Calu3 (cell line): ENCODE measurements around the gene FAM76B. TPM values are rescaled to one million over a fixed set of nuclear protein-coding genes. Genes with fewer than 3 reads are reported as not detected.

Experiments used
- BruUV-seq: library from RNA; stranded (reverse); fragments of 400-500 nt; replicated peaks from 2 replicates; lab custom pipeline; 2021; lab: Mats Ljungman, UMichigan
- CTCF ChIA-PET: fragments of 300-600 bp; sonication (Branson Sonifier 250); formaldehyde crosslinking; loops from one replicate; lab custom pipeline; 2022; ENCODE audit warnings: antibody characterized with exemption; lab: Charles Lee
- DNase-seq: peaks from one replicate; pipeline ENCODE4 v3.0.0; 2022
- H3K27ac Mint-ChIP-seq: one replicate; pipeline ENCODE4 v1.8.0; 2022; ENCODE audit warnings: mixed read lengths; ENCODE audit not compliant: unreplicated experiment
- H3K27me3 Mint-ChIP-seq: one replicate; pipeline ENCODE4 v1.8.0; 2022; ENCODE audit warnings: mixed read lengths; ENCODE audit not compliant: unreplicated experiment
- H3K36me3 Mint-ChIP-seq: one replicate; pipeline ENCODE4 v1.8.0; 2022; ENCODE audit warnings: mild to moderate bottlenecking, moderate library complexity, mixed read lengths; ENCODE audit not compliant: insufficient read depth, unreplicated experiment
- H3K4me1 Mint-ChIP-seq: one replicate; pipeline ENCODE4 v1.8.0; 2022; ENCODE audit warnings: mild to moderate bottlenecking, low read depth, mixed read lengths; ENCODE audit not compliant: unreplicated experiment
- H3K4me3 Mint-ChIP-seq: one replicate; pipeline ENCODE4 v1.8.0; 2022; ENCODE audit warnings: mild to moderate bottlenecking, low read depth, moderate library complexity, mixed read lengths; ENCODE audit not compliant: unreplicated experiment
- H3K9me3 Mint-ChIP-seq: one replicate; pipeline ENCODE4 v1.8.0; 2022; ENCODE audit warnings: low read depth, mixed read lengths; ENCODE audit not compliant: unreplicated experiment
- intact Hi-C: fragments of 100-400 bp; cut with micrococcal nuclease; formaldehyde crosslinking; loops from one replicate; pipeline ENCODE4 v1.10.0; 2022; ENCODE audit not compliant: unreplicated experiment
- total RNA-seq: library from RNA; stranded (reverse); gene quantifications from 2 replicates; pipeline ENCODE4 v1.2.3, GENCODE V29; 2022
- TF ChIP-seq, protein P1 (sequence below): fragments of 200-600 bp; IDR thresholded peaks from one replicate; pipeline ENCODE4 v1.8.0; 2022; ENCODE audit warnings: antibody characterized with exemption; ENCODE audit not compliant: unreplicated experiment

FAM76B gene
- total RNA-seq, 1 experiment from 2014 or later, result 20.4 TPM

DNA sequence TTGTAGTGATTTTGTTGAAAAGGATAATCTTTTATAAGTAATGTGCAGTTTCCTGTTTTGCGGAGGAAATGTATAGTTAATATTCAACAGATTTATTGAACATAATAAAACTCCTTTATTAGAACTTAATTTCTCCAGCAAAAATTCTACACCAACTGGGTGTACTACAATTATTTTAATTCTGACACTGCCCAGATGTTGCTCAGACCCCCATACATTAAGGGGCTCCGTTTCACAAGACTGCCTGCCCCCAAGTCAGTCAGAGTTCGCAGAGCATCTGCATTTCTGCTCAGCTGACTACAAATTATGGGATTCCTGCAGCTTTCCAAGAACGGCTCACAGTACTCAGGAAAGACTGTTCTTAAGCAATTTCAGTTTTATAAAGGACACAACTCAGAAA, 6.9 kb upstream of the FAM76B start:
- H3K27ac Mint-ChIP-seq, result peak overlapping the region; percentile 11
- TF ChIP-seq, protein P1, sequence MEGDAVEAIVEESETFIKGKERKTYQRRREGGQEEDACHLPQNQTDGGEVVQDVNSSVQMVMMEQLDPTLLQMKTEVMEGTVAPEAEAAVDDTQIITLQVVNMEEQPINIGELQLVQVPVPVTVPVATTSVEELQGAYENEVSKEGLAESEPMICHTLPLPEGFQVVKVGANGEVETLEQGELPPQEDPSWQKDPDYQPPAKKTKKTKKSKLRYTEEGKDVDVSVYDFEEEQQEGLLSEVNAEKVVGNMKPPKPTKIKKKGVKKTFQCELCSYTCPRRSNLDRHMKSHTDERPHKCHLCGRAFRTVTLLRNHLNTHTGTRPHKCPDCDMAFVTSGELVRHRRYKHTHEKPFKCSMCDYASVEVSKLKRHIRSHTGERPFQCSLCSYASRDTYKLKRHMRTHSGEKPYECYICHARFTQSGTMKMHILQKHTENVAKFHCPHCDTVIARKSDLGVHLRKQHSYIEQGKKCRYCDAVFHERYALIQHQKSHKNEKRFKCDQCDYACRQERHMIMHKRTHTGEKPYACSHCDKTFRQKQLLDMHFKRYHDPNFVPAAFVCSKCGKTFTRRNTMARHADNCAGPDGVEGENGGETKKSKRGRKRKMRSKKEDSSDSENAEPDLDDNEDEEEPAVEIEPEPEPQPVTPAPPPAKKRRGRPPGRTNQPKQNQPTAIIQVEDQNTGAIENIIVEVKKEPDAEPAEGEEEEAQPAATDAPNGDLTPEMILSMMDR, result no peak
- H3K9me3 Mint-ChIP-seq, result no peaks in the 10 kb centered on the region
- H3K4me1 Mint-ChIP-seq, result peaks cover 30% of the 10 kb centered on the region
- intact Hi-C loops, result no loop called here
- H3K36me3 Mint-ChIP-seq, result peaks cover 27% of the 10 kb centered on the region
- no peak for DNase-seq
- CTCF ChIA-PET, result no interaction called here
- H3K27me3 Mint-ChIP-seq, result no peaks in the 10 kb centered on the region
- H3K4me3 Mint-ChIP-seq, result peak overlapping the region; percentile 41
- no TSS peak for BruUV-seq

- CTCF ChIA-PET, result interaction anchor here (0.5 to 0.8 kb wide), 2 partner anchors 464 to 594 kb away, joined by 3 to 4 read pairs; partner anchors contain the start of genes CCDC82 and JRKL
- no peak for DNase-seq
- Mint-ChIP-seq H3K27ac (peak overlapping the region; percentile 11), H3K4me1 (peaks cover 30% of the 10 kb centered on the region), H3K36me3 (peaks cover 35% of the 10 kb centered on the region), H3K27me3 (no peaks in the 10 kb centered on the region), H3K4me3 (peak overlapping the region; percentile 41), H3K9me3 (no peaks in the 10 kb centered on the region)
- BruUV-seq, result no TSS peak
- intact Hi-C loops, result no loop called here
- TF ChIP-seq, protein P1, result no peak
Observed at GRCh38 chr11:95795627-95796295, 6.2 kb upstream of the FAM76B start.

DNA sequence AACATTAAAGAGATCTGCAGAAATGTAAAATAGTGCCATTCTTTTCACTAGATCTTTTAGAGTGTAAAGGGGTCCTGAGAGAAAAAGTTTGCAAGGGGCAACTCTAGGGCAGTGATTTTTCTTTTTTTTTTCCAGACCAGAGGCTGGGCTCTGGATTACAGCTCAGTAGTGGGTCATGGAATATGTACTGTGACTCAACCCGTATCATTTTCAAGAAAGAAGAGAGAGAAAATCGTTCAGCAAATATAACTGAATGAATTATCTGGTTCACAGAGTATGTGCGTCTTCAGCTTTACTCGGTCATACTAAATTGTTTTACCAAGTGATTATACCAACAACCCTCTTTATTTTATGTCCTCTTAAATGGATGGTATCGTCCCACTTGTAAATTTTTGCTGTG, 4.5 kb upstream of the FAM76B start:
- Mint-ChIP-seq H3K4me3 (peak overlapping the region; percentile 73), H3K27ac (peak overlapping the region; percentile 75), H3K27me3 (no peaks in the 10 kb centered on the region), H3K4me1 (peaks cover 30% of the 10 kb centered on the region), H3K9me3 (no peaks in the 10 kb centered on the region), H3K36me3 (peaks cover 44% of the 10 kb centered on the region)
- TF ChIP-seq, protein P1, result no peak
- BruUV-seq, result no TSS peak
- intact Hi-C loops, result loop anchor here (5.0 kb wide), 1 partner anchor 598 kb away; the partner anchor contains the start of gene JRKL
- CTCF ChIA-PET, result no interaction called here
- no peak for DNase-seq

DNA sequence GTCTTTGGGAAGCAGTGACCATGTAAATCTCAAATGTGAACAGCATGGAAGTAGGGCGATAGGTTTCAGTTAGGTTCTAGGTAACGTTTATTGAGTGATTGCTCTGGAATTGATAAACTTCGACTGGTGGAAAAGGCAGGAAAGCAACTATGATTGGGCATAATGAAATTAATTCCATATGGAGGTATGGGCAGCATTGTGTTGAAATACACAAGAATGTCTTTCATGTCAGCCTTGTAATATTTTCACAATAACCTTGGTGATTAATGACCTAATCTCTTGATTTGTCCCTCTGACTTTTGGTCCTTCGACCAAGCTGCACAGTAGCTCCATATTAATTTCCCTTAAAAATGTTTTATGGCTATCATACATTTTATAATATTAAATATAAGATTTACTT, 3.5 kb upstream of the FAM76B start:
- intact Hi-C loops, result loop anchor here (5.0 kb wide), 1 partner anchor 599 kb away; the partner anchor contains the start of gene JRKL
- CTCF ChIA-PET, result interaction anchor here (0.7 kb wide), 1 partner anchor 817 kb away, joined by 3 read pairs; no protein-coding TSS in a partner anchor
- H3K4me3 Mint-ChIP-seq, result peak overlapping the region; percentile 73

More for the DNA sequence above, 3.5 kb upstream of the FAM76B start:
- H3K27me3 Mint-ChIP-seq, result no peaks in the 10 kb centered on the region
- no peaks in the 10 kb centered on the region for H3K9me3 Mint-ChIP-seq
- peak overlapping the region; percentile 38 for H3K27ac Mint-ChIP-seq
- TF ChIP-seq, protein P1, result no peak
- no peak for DNase-seq
- no TSS peak for BruUV-seq
- peaks cover 53% of the 10 kb centered on the region for H3K36me3 Mint-ChIP-seq
- peaks cover 35% of the 10 kb centered on the region for H3K4me1 Mint-ChIP-seq
